Stimulated activated naive CD4-positive, alpha-beta T cell treated with Interleukin-2 at 50 U/mL for 16 hours (primary cell): Measurements from ENCODE around the gene SNF8.
A peak's percentile ranks its signal among the peaks of the same experiment; 100 is the strongest.
"Not testable (repeated sequence)": the region's sequence is repeated elsewhere in the genome, so short reads cannot be mapped to it uniquely, and the experiment has no call there.

ENCODE experiments used
- DNase-seq: peaks from one replicate; lab custom pipeline; 2025; lab: John Stamatoyannopoulos, UW

SNF8 gene

GRCh38 chr17:48944515-48945260, at the start of gene SNF8:
Gene SNF8 (minus strand): TSS chr17:48944842. CDS start chr17:48944734, 108 bp downstream.
- peak; percentile 88 for DNase-seq

GRCh38 chr17:48993951-48994350, 49.3 kb upstream of the SNF8 start:
- DNase-seq, result no peak

- no peak for DNase-seq
Observed at GRCh38 chr17:48993305-48993704, 48.7 kb upstream of the SNF8 start.

- DNase-seq, result no peak
Observed at GRCh38 chr17:48992444-48992843, 47.8 kb upstream of the SNF8 start.

- no peak for DNase-seq
Observed at GRCh38 chr17:48990882-48991357, 46.3 kb upstream of the SNF8 start.

GRCh38 chr17:48989100-48989499, 44.5 kb upstream of the SNF8 start:
- DNase-seq, result no peak

GRCh38 chr17:48985436-48986245, 41.0 kb upstream of the SNF8 start:
- no peak for DNase-seq

GRCh38 chr17:48981927-48982539, 37.4 kb upstream of the SNF8 start:
- no peak for DNase-seq

GRCh38 chr17:48973806-48974205, 29.2 kb upstream of the SNF8 start:
- no peak for DNase-seq

- no peak for DNase-seq
Observed at GRCh38 chr17:48972749-48973097, 28.1 kb upstream of the SNF8 start.

- DNase-seq, result no peak
Observed at GRCh38 chr17:48970865-48971687, 26.4 kb upstream of the SNF8 start.

GRCh38 chr17:48970224-48970623, 25.6 kb upstream of the SNF8 start:
- DNase-seq, result no peak

GRCh38 chr17:48961516-48962233, 17.0 kb upstream of the SNF8 start:
- DNase-seq, result no peak

- DNase-seq, result no peak
Observed at GRCh38 chr17:48960834-48961515, 16.3 kb upstream of the SNF8 start.

- no peak for DNase-seq
Observed at GRCh38 chr17:48954300-48954755, 9.7 kb upstream of the SNF8 start.

GRCh38 chr17:48952904-48953303, 8.3 kb upstream of the SNF8 start:
- no peak for DNase-seq

- no peak for DNase-seq
Observed at GRCh38 chr17:48951572-48951971, 6.9 kb upstream of the SNF8 start.

- not testable (repeated sequence) for DNase-seq
Observed at GRCh38 chr17:48945261-48945651, 614 bp upstream of the SNF8 start.

GRCh38 chr17:48933035-48933434, 11.6 kb downstream of the SNF8 start:
- no peak for DNase-seq

GRCh38 chr17:48930435-48930873, 14.2 kb downstream of the SNF8 start:
- DNase-seq, result no peak

GRCh38 chr17:48929812-48930165, 14.9 kb downstream of the SNF8 start:
- no peak for DNase-seq
